ENCODE results near the gene CTNNA3. TPM values are rescaled to one million over a fixed set of nuclear protein-coding genes. Genes with fewer than 3 reads are reported as not detected.

Gene CTNNA3
- total RNA-seq, 1 donor from 2014 or later = 3.3 TPM

DNA sequence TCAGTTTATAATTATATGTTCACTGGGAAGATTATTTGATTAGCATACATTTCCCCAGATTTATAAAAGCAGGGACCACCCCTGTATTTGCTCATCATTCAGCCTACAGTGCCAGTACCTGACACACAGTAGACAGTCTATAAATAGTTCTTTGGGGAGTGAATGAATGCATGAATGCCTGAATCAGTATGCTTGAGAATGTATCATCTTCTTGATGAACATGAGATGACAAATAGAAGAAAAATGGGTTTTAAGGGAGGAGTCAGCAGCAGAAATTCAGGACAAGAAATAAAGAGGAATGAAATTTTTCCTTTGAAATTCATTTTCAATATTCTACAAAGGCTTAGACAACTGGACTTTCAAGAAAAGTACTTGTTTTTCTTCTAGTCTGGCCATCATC is 1066.0 kb downstream of the CTNNA3 start:
- TF ChIP-seq, protein P1, sequence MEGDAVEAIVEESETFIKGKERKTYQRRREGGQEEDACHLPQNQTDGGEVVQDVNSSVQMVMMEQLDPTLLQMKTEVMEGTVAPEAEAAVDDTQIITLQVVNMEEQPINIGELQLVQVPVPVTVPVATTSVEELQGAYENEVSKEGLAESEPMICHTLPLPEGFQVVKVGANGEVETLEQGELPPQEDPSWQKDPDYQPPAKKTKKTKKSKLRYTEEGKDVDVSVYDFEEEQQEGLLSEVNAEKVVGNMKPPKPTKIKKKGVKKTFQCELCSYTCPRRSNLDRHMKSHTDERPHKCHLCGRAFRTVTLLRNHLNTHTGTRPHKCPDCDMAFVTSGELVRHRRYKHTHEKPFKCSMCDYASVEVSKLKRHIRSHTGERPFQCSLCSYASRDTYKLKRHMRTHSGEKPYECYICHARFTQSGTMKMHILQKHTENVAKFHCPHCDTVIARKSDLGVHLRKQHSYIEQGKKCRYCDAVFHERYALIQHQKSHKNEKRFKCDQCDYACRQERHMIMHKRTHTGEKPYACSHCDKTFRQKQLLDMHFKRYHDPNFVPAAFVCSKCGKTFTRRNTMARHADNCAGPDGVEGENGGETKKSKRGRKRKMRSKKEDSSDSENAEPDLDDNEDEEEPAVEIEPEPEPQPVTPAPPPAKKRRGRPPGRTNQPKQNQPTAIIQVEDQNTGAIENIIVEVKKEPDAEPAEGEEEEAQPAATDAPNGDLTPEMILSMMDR (IDR thresholded peaks at IDR 0.05; ENCODE audit: partially characterized antibody, unreplicated experiment) = no peak
- H3K9me3 Mint-ChIP-seq (ENCODE audit: unreplicated experiment) = no peaks in the 10 kb centered on the region
- H3K27me3 Mint-ChIP-seq (ENCODE audit: unreplicated experiment) = no peaks in the 10 kb centered on the region
- no peak overlapping the region for H3K4me3 Mint-ChIP-seq (ENCODE audit: unreplicated experiment)
- no peak for DNase-seq
- no peaks in the 10 kb centered on the region for H3K4me1 Mint-ChIP-seq (ENCODE audit: low read depth, unreplicated experiment)
- no peak overlapping the region for H3K27ac Mint-ChIP-seq (ENCODE audit: unreplicated experiment)
- no peaks in the 10 kb centered on the region for H3K36me3 Mint-ChIP-seq (ENCODE audit: unreplicated experiment)

DNA sequence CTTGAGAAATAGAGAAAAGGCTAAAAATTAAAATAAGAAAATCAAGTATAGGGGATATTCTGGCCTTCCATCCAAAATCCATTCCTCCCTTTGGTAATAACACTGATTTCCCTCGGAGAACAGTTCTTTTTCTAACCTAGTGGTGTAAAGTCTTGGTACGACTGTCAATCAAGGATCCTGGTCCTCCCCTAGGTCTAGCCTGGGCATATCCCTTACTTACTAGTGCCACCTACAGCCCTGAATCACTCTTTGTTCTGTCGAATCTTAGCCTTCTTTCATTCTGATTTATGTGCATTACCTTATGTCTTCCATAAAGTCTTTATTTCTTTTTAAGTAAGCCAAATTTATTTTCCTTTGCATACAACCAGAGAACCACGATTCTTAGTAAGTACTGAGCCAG is 1068.8 kb downstream of the CTNNA3 start:
- TF ChIP-seq, protein P1 (IDR thresholded peaks at IDR 0.05; ENCODE audit: partially characterized antibody, unreplicated experiment) = no peak
- DNase-seq = no peak
- H3K9me3 Mint-ChIP-seq (ENCODE audit: unreplicated experiment) = no peaks in the 10 kb centered on the region
- no peak overlapping the region for H3K4me3 Mint-ChIP-seq (ENCODE audit: unreplicated experiment)
- no peaks in the 10 kb centered on the region for H3K4me1 Mint-ChIP-seq (ENCODE audit: low read depth, unreplicated experiment)
- no peak overlapping the region for H3K27ac Mint-ChIP-seq (ENCODE audit: unreplicated experiment)
- no peaks in the 10 kb centered on the region for H3K36me3 Mint-ChIP-seq (ENCODE audit: unreplicated experiment)
- H3K27me3 Mint-ChIP-seq (ENCODE audit: unreplicated experiment) = no peaks in the 10 kb centered on the region

DNA sequence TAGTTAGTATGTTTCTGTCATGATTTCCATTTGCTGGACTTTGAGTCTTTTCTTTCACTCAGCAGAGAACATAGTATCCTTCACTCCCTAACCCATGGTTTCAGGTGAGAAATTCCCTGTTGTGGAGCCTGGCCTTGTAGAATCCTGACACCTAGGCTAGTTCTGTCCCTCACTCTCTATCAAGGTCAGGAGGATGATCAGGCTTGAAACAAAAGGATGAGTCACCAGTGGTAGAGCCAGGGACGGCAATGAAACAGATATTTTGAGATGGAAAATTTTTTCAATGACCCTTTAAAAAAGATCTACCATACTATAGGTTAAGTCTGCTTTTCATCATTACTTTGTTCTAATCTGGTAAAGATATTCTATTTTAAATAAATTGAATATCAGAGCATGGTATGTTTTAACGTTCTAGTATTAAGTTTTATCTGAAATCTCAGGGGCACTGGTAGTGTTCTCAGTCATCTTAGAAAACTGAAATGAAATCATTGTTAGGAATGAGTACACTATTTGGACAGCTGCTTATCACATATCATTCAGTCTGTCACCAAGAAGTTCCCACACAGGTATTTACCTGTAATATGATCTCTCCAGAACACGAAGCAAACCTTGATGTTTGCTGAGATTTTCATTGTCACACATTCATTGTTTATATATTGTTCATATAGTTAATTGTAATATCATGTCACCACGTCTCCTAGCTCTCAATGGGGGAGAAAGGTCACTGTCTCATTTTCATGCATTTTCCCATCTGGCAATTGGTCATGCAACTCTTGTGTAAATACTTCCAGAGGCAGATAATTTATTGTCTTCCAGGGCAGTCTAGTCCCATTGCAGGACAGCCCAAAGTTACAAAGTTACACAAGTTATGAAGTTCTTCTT is 1070.0 kb downstream of the CTNNA3 start:
- Mint-ChIP-seq H3K27me3 (ENCODE audit: unreplicated experiment) (no peaks in the 10 kb centered on the region), H3K27ac (ENCODE audit: unreplicated experiment) (no peak overlapping the region), H3K9me3 (ENCODE audit: unreplicated experiment) (no peaks in the 10 kb centered on the region), H3K36me3 (ENCODE audit: unreplicated experiment) (no peaks in the 10 kb centered on the region), H3K4me3 (ENCODE audit: unreplicated experiment) (no peak overlapping the region), H3K4me1 (ENCODE audit: low read depth, unreplicated experiment) (no peaks in the 10 kb centered on the region)
- DNase-seq = no peak
- TF ChIP-seq, protein P1 (IDR thresholded peaks at IDR 0.05; ENCODE audit: partially characterized antibody, unreplicated experiment) = no peak

DNA sequence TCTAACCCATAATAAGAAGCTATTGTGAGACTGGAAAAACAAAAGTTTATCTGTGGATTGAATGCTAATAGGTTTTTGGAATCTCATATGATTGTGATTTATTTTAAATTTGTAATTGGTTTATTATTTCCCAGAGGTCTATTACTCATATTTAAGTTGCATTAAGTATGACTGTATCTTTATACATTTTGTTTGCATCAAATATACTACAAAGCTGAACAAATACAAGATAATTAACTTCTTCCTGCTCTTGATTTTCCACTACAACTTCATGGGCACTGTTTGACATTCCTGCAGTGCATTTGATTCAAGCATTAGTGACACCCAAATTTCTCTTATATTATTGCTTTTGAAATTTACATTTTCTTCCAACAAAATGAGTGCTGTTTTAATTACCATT is 1073.9 kb downstream of the CTNNA3 start:
- Mint-ChIP-seq H3K4me3 (ENCODE audit: unreplicated experiment) (no peak overlapping the region), H3K27ac (ENCODE audit: unreplicated experiment) (no peak overlapping the region), H3K36me3 (ENCODE audit: unreplicated experiment) (no peaks in the 10 kb centered on the region), H3K9me3 (ENCODE audit: unreplicated experiment) (no peaks in the 10 kb centered on the region), H3K4me1 (ENCODE audit: low read depth, unreplicated experiment) (no peaks in the 10 kb centered on the region), H3K27me3 (ENCODE audit: unreplicated experiment) (no peaks in the 10 kb centered on the region)
- no peak for DNase-seq
- TF ChIP-seq, protein P1 (IDR thresholded peaks at IDR 0.05; ENCODE audit: partially characterized antibody, unreplicated experiment) = no peak

DNA sequence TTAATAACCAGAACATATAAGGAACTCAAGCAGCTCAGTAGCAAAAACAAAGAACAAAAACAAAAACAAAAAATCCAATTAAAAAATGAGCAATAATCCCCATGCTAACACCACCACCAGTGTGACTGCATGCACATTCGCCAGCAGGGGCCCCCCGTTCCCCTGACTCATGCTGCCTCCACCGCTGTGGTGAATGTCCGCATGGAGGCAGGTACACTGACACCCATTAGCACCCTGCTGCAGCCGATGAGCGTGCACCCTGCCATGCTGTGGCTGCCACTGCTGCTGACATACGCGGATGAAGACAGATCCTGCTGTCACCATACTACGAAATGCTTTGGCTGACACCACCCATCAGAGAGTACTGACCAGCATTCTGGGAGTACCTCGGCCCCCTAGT is 1091.8 kb downstream of the CTNNA3 start:
- peaks cover 1% of the 10 kb centered on the region for H3K27me3 Mint-ChIP-seq (ENCODE audit: unreplicated experiment)
- no peak overlapping the region for H3K27ac Mint-ChIP-seq (ENCODE audit: unreplicated experiment)
- H3K4me3 Mint-ChIP-seq (ENCODE audit: unreplicated experiment) = no peak overlapping the region
- H3K36me3 Mint-ChIP-seq (ENCODE audit: unreplicated experiment) = peaks cover 8% of the 10 kb centered on the region
- H3K4me1 Mint-ChIP-seq (ENCODE audit: low read depth, unreplicated experiment) = no peaks in the 10 kb centered on the region
- no peak for DNase-seq
- TF ChIP-seq, protein P1 (IDR thresholded peaks at IDR 0.05; ENCODE audit: partially characterized antibody, unreplicated experiment) = no peak
- peaks cover 2% of the 10 kb centered on the region for H3K9me3 Mint-ChIP-seq (ENCODE audit: unreplicated experiment)
